Measurements from ENCODE around the gene EPHB2. TPM values are rescaled to one million over a fixed set of nuclear protein-coding genes. Genes with fewer than 3 reads are reported as not detected.

Gene EPHB2
- total and polyA plus RNA-seq, 2 of the 8 experiments (the other 6 are each of a cell fraction or from before 2014, with no cell fraction given): 15.8 to 17.2 TPM

GRCh38 chr1:22830757-22831340 is 120.2 kb downstream of the EPHB2 start (continued):
- TF ChIP-seq CHD7 (IDR thresholded peaks at IDR 0.05; ENCODE audit: insufficient replicate concordance, low read length) (no peak), TAF1 (IDR thresholded peaks at IDR 0.05; ENCODE audit: low read depth, low read length) (no peak), POLR2AphosphoS5 (IDR thresholded peaks at IDR 0.05; ENCODE audit: low read depth, low read length) (no peak), CTBP2 (IDR thresholded peaks at IDR 0.05; ENCODE audit: borderline replicate concordance, insufficient read depth, insufficient read length, low read length) (no peak), NRF1 (IDR thresholded peaks at IDR 0.05; ENCODE audit: low read depth, low read length) (no peak), CEBPB (IDR thresholded peaks at IDR 0.05; ENCODE audit: low read depth, low read length) (no peak), SP1 (IDR thresholded peaks at IDR 0.05; ENCODE audit: low read depth, low read length) (no peak), CBX8 (IDR thresholded peaks at IDR 0.05; ENCODE audit: borderline replicate concordance, low read depth, low read length) (no peak)
- TF ChIP-seq, protein P1, sequence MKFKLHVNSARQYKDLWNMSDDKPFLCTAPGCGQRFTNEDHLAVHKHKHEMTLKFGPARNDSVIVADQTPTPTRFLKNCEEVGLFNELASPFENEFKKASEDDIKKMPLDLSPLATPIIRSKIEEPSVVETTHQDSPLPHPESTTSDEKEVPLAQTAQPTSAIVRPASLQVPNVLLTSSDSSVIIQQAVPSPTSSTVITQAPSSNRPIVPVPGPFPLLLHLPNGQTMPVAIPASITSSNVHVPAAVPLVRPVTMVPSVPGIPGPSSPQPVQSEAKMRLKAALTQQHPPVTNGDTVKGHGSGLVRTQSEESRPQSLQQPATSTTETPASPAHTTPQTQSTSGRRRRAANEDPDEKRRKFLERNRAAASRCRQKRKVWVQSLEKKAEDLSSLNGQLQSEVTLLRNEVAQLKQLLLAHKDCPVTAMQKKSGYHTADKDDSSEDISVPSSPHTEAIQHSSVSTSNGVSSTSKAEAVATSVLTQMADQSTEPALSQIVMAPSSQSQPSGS (IDR thresholded peaks at IDR 0.05; ENCODE audit: low read length): no peak
